ENCODE data around the gene PRMT9. TPM values are rescaled to one million over a fixed set of nuclear protein-coding genes. Genes with fewer than 3 reads are reported as not detected.
A peak's percentile ranks its signal among the peaks of the same experiment; 100 is the strongest.

The PRMT9 gene
- total RNA-seq, 1 donor = 11.2 TPM

- DNase-seq (ENCODE audit: low read depth) = no peak
- TF ChIP-seq CTCF (IDR thresholded peaks at IDR 0.05; ENCODE audit: insufficient read depth, low read depth, low read length) = no peak
- H3K4me3 ChIP-seq (ENCODE audit: low read depth, low read length) = no peak overlapping the region
Measured at GRCh38 chr4:147626903-147627302, 57.1 kb downstream of the PRMT9 start.

- no peak overlapping the region for H3K4me3 ChIP-seq (ENCODE audit: low read depth, low read length)
- no peak for DNase-seq (ENCODE audit: low read depth)
- TF ChIP-seq CTCF (IDR thresholded peaks at IDR 0.05; ENCODE audit: insufficient read depth, low read depth, low read length) = no peak
Measured at GRCh38 chr4:147625733-147626132, 58.2 kb downstream of the PRMT9 start.

GRCh38 chr4:147620315-147620714 is 63.6 kb downstream of the PRMT9 start:
- TF ChIP-seq CTCF (IDR thresholded peaks at IDR 0.05; ENCODE audit: insufficient read depth, low read depth, low read length) = no peak
- DNase-seq (ENCODE audit: low read depth) = no peak
- no peak overlapping the region for H3K4me3 ChIP-seq (ENCODE audit: low read depth, low read length)

- no peak for DNase-seq (ENCODE audit: low read depth)
- H3K4me3 ChIP-seq (ENCODE audit: low read depth, low read length) = peak overlapping the region; percentile 92
- TF ChIP-seq CTCF (IDR thresholded peaks at IDR 0.05; ENCODE audit: insufficient read depth, low read depth, low read length) = no peak
Measured at GRCh38 chr4:147617841-147618691, 65.9 kb downstream of the PRMT9 start.

- peak; percentile 94 for DNase-seq (ENCODE audit: low read depth)
- peak; percentile 23 for TF ChIP-seq CTCF (IDR thresholded peaks at IDR 0.05; ENCODE audit: insufficient read depth, low read depth, low read length)
- H3K4me3 ChIP-seq (ENCODE audit: low read depth, low read length) = peak within 1 kb of the TSS; percentile 92
Measured at GRCh38 chr4:147617173-147617840, 66.7 kb downstream of the PRMT9 start, which contains the start of gene TMEM184C. Gene TMEM184C (plus strand): TSS chr4:147617397. CDS start chr4:147617957, 560 bp downstream.

- DNase-seq (ENCODE audit: low read depth) = no peak
- peak overlapping the region; percentile 92 for H3K4me3 ChIP-seq (ENCODE audit: low read depth, low read length)
- no peak for TF ChIP-seq CTCF (IDR thresholded peaks at IDR 0.05; ENCODE audit: insufficient read depth, low read depth, low read length)
Measured at GRCh38 chr4:147616849-147617172, 67.2 kb downstream of the PRMT9 start.
